ENCODE results near the gene CNTN1.

Gene CNTN1

GRCh38 chr12:40768125-40768864 is 76.1 kb downstream of the CNTN1 start:
- Histone ChIP-seq H3K4me3 (ENCODE audit: low read depth, low read length) (no peak overlapping the region), H3K9me3 (ENCODE audit: control insufficient read depth, insufficient read depth, low read depth, low read length) (no peaks in the 10 kb centered on the region), H3K27me3 (ENCODE audit: control insufficient read depth, insufficient read depth, low read length) (no peaks in the 10 kb centered on the region), H3K27ac (ENCODE audit: low read depth, low read length) (no peak overlapping the region), H3K4me1 (ENCODE audit: control insufficient read depth, insufficient read depth, low read length) (no peaks in the 10 kb centered on the region), H3K36me3 (ENCODE audit: control insufficient read depth, insufficient read depth, low read length) (no peaks in the 10 kb centered on the region), H3K9ac (ENCODE audit: low read length) (no peak overlapping the region)

DNA sequence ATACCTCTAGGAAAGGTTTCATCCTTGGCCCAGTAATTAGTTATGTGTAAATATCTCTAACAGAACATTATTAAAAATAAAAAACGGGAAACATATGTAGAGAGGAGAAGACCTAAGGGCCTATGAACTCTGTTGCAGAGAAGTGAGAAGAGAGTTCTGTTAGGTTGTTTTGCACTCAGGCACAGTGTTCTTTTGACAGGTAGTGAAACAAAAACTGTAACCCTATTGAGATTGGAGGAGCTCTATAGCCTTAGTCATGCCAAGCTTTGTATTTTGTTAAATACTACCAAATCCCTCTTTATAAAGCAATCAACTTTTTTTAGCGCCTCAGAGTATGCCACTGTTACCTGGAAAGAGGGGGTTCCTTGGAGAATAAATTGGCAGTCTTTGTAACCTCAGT is 77.6 kb downstream of the CNTN1 start:
- Histone ChIP-seq H3K9me3 (ENCODE audit: control insufficient read depth, insufficient read depth, low read depth, low read length) (no peaks in the 10 kb centered on the region), H3K4me1 (ENCODE audit: control insufficient read depth, insufficient read depth, low read length) (peaks cover 4% of the 10 kb centered on the region; the same call in 1 of the 2 replicates), H3K36me3 (ENCODE audit: control insufficient read depth, insufficient read depth, low read length) (no peaks in the 10 kb centered on the region), H3K9ac (ENCODE audit: low read length) (no peak overlapping the region), H3K27me3 (ENCODE audit: control insufficient read depth, insufficient read depth, low read length) (no peaks in the 10 kb centered on the region), H3K27ac (ENCODE audit: low read depth, low read length) (no peak overlapping the region), H3K4me3 (ENCODE audit: low read depth, low read length) (no peak overlapping the region)

- Histone ChIP-seq H3K9ac (ENCODE audit: low read length) (no peak overlapping the region), H3K4me1 (ENCODE audit: control insufficient read depth, insufficient read depth, low read length) (peaks cover 4% of the 10 kb centered on the region; the same call in 1 of the 2 replicates), H3K27me3 (ENCODE audit: control insufficient read depth, insufficient read depth, low read length) (no peaks in the 10 kb centered on the region), H3K36me3 (ENCODE audit: control insufficient read depth, insufficient read depth, low read length) (no peaks in the 10 kb centered on the region), H3K4me3 (ENCODE audit: low read depth, low read length) (no peak overlapping the region), H3K27ac (ENCODE audit: low read depth, low read length) (no peak overlapping the region), H3K9me3 (ENCODE audit: control insufficient read depth, insufficient read depth, low read depth, low read length) (no peaks in the 10 kb centered on the region)
Observed at GRCh38 chr12:40770781-40771180, 78.5 kb downstream of the CNTN1 start.

DNA sequence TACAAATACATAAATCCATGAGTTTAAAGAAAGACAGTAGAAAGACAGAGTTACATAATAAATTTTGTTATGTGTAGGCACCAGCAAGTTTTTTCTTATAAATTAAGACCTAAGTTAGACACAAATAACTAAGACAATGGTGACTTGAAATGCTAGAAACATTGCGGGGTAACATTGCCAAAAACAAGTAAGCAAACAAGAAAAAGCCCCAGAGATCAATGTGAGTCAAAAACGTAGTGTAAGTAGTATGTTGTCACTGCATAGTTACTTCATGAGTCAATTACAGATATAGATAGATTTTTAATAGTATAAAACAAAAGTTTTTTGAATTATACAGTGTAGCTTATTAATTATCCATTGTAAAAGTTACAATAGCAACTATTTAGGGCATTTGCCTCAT is 83.4 kb downstream of the CNTN1 start:
- H3K9me3 ChIP-seq (ENCODE audit: control insufficient read depth, insufficient read depth, low read depth, low read length) = no peaks in the 10 kb centered on the region

GRCh38 chr12:40784102-40784501 is 91.9 kb downstream of the CNTN1 start:
- H3K27ac ChIP-seq (ENCODE audit: low read depth, low read length) = no peak overlapping the region
- no peak overlapping the region for H3K4me3 ChIP-seq (ENCODE audit: low read depth, low read length)
- H3K4me1 ChIP-seq (ENCODE audit: control insufficient read depth, insufficient read depth, low read length) = peaks cover 9% of the 10 kb centered on the region
- no peaks in the 10 kb centered on the region for H3K27me3 ChIP-seq (ENCODE audit: control insufficient read depth, insufficient read depth, low read length)
- H3K9me3 ChIP-seq (ENCODE audit: control insufficient read depth, insufficient read depth, low read depth, low read length) = peaks cover 2% of the 10 kb centered on the region; the same call in 1 of the 2 replicates
- H3K36me3 ChIP-seq (ENCODE audit: control insufficient read depth, insufficient read depth, low read length) = no peaks in the 10 kb centered on the region
- H3K9ac ChIP-seq (ENCODE audit: low read length) = no peak overlapping the region

More for the DNA sequence above, 83.4 kb downstream of the CNTN1 start:
- peaks cover 10% of the 10 kb centered on the region; the same call in 1 of the 2 replicates for H3K4me1 ChIP-seq (ENCODE audit: control insufficient read depth, insufficient read depth, low read length)
- no peaks in the 10 kb centered on the region for H3K36me3 ChIP-seq (ENCODE audit: control insufficient read depth, insufficient read depth, low read length)
- H3K9ac ChIP-seq (ENCODE audit: low read length) = no peak overlapping the region
- no peak overlapping the region for H3K27ac ChIP-seq (ENCODE audit: low read depth, low read length)
- H3K27me3 ChIP-seq (ENCODE audit: control insufficient read depth, insufficient read depth, low read length) = no peaks in the 10 kb centered on the region
- no peak overlapping the region for H3K4me3 ChIP-seq (ENCODE audit: low read depth, low read length)

DNA sequence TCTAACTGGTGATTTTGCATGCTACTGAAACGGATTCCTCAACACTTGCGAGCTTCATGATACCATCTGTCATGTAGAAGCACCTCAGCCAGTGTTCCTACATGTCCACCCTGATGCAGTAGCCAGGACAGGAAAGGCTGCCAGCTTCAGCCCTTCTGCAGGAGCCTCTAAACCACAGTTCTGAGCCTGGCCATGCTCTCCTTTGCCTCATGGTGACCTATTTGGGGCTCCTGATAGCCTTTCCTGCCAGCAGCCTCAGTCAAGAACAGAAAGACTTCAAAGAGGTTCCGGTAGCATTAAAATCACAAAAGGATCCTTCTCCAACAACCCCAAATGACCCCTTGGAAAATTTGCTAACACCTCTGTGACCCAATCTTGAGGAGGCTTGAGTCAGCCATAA is 96.0 kb downstream of the CNTN1 start:
- Histone ChIP-seq H3K27ac (ENCODE audit: low read depth, low read length) (no peak overlapping the region), H3K9ac (ENCODE audit: low read length) (no peak overlapping the region), H3K4me3 (ENCODE audit: low read depth, low read length) (no peak overlapping the region), H3K9me3 (ENCODE audit: control insufficient read depth, insufficient read depth, low read depth, low read length) (peaks cover 2% of the 10 kb centered on the region; the same call in 1 of the 2 replicates), H3K4me1 (ENCODE audit: control insufficient read depth, insufficient read depth, low read length) (peaks cover 26% of the 10 kb centered on the region), H3K27me3 (ENCODE audit: control insufficient read depth, insufficient read depth, low read length) (no peaks in the 10 kb centered on the region), H3K36me3 (ENCODE audit: control insufficient read depth, insufficient read depth, low read length) (no peaks in the 10 kb centered on the region)

DNA sequence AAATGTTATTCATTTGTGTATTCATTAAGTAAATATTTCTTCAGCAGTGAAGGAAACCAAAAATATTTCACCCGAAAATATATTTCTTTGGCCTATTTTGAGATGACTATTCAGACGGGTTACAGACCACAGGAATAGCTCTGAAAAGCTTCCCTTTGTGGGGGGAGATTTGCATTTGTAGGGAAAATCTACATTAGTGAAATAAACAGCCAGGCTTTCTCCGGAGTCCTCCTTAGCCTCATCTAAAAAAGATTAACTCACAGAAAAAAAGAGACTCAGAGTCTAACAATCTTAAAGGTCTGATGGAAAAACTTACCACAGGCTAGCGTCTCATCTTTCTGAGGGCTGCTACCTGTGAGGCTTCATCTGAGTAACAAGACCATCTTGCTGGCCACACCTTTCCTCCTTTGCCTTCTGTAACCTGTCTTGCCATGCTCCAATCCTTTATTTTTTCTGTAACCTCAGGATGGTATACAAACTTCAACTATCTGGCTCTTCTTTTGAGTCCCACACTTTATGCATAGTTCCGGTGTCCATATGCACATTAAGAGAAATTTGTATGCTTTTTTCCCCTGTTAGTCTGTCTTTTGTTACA is 100.7 kb downstream of the CNTN1 start:
- peaks cover 35% of the 10 kb centered on the region for H3K4me1 ChIP-seq (ENCODE audit: control insufficient read depth, insufficient read depth, low read length)
- no peaks in the 10 kb centered on the region for H3K36me3 ChIP-seq (ENCODE audit: control insufficient read depth, insufficient read depth, low read length)
- peak overlapping the region; percentile 16; the same call in 1 of the 2 replicates for H3K4me3 ChIP-seq (ENCODE audit: low read depth, low read length)
- no peak overlapping the region for H3K27ac ChIP-seq (ENCODE audit: low read depth, low read length)
- H3K9ac ChIP-seq (ENCODE audit: low read length) = no peak overlapping the region
- H3K9me3 ChIP-seq (ENCODE audit: control insufficient read depth, insufficient read depth, low read depth, low read length) = no peaks in the 10 kb centered on the region
- H3K27me3 ChIP-seq (ENCODE audit: control insufficient read depth, insufficient read depth, low read length) = no peaks in the 10 kb centered on the region

- Histone ChIP-seq H3K9ac (ENCODE audit: low read length) (no peak overlapping the region), H3K27me3 (ENCODE audit: control insufficient read depth, insufficient read depth, low read length) (no peaks in the 10 kb centered on the region), H3K9me3 (ENCODE audit: control insufficient read depth, insufficient read depth, low read depth, low read length) (no peaks in the 10 kb centered on the region), H3K27ac (ENCODE audit: low read depth, low read length) (no peak overlapping the region), H3K36me3 (ENCODE audit: control insufficient read depth, insufficient read depth, low read length) (no peaks in the 10 kb centered on the region), H3K4me3 (ENCODE audit: low read depth, low read length) (peak overlapping the region; percentile 16; the same call in 1 of the 2 replicates), H3K4me1 (ENCODE audit: control insufficient read depth, insufficient read depth, low read length) (peaks cover 30% of the 10 kb centered on the region)
Observed at GRCh38 chr12:40793471-40793870, 101.2 kb downstream of the CNTN1 start.

GRCh38 chr12:40794087-40794486 is 101.8 kb downstream of the CNTN1 start:
- no peaks in the 10 kb centered on the region for H3K36me3 ChIP-seq (ENCODE audit: control insufficient read depth, insufficient read depth, low read length)
- no peaks in the 10 kb centered on the region for H3K9me3 ChIP-seq (ENCODE audit: control insufficient read depth, insufficient read depth, low read depth, low read length)
- peaks cover 27% of the 10 kb centered on the region for H3K4me1 ChIP-seq (ENCODE audit: control insufficient read depth, insufficient read depth, low read length)
- no peak overlapping the region for H3K4me3 ChIP-seq (ENCODE audit: low read depth, low read length)
- no peaks in the 10 kb centered on the region for H3K27me3 ChIP-seq (ENCODE audit: control insufficient read depth, insufficient read depth, low read length)
- H3K9ac ChIP-seq (ENCODE audit: low read length) = no peak overlapping the region
- no peak overlapping the region for H3K27ac ChIP-seq (ENCODE audit: low read depth, low read length)

GRCh38 chr12:40801082-40801481 is 108.8 kb downstream of the CNTN1 start:
- no peak overlapping the region for H3K27ac ChIP-seq (ENCODE audit: low read depth, low read length)
- no peaks in the 10 kb centered on the region for H3K36me3 ChIP-seq (ENCODE audit: control insufficient read depth, insufficient read depth, low read length)
- H3K27me3 ChIP-seq (ENCODE audit: control insufficient read depth, insufficient read depth, low read length) = no peaks in the 10 kb centered on the region
- no peaks in the 10 kb centered on the region for H3K9me3 ChIP-seq (ENCODE audit: control insufficient read depth, insufficient read depth, low read depth, low read length)
- no peak overlapping the region for H3K4me3 ChIP-seq (ENCODE audit: low read depth, low read length)
- H3K4me1 ChIP-seq (ENCODE audit: control insufficient read depth, insufficient read depth, low read length) = peaks cover 4% of the 10 kb centered on the region; the same call in 1 of the 2 replicates
- no peak overlapping the region for H3K9ac ChIP-seq (ENCODE audit: low read length)

- no peak overlapping the region for H3K4me3 ChIP-seq (ENCODE audit: low read depth, low read length)
- peaks cover 4% of the 10 kb centered on the region; the same call in 1 of the 2 replicates for H3K4me1 ChIP-seq (ENCODE audit: control insufficient read depth, insufficient read depth, low read length)
- H3K27ac ChIP-seq (ENCODE audit: low read depth, low read length) = no peak overlapping the region
- no peaks in the 10 kb centered on the region for H3K9me3 ChIP-seq (ENCODE audit: control insufficient read depth, insufficient read depth, low read depth, low read length)
- no peak overlapping the region for H3K9ac ChIP-seq (ENCODE audit: low read length)
- no peaks in the 10 kb centered on the region for H3K27me3 ChIP-seq (ENCODE audit: control insufficient read depth, insufficient read depth, low read length)
- no peaks in the 10 kb centered on the region for H3K36me3 ChIP-seq (ENCODE audit: control insufficient read depth, insufficient read depth, low read length)
Observed at GRCh38 chr12:40801861-40802260, 109.6 kb downstream of the CNTN1 start.

Measured in HUES6 (cell line).